DMS 273 (cell line): ENCODE data around the gene ZKSCAN8.
"Not testable (repeated sequence)": the region's sequence is repeated elsewhere in the genome, so short reads cannot be mapped to it uniquely, and the experiment has no call there.

Experiments
- DNase-seq: peaks from one replicate; lab custom pipeline; 2025; ENCODE audit not compliant: unreplicated experiment; lab: John Stamatoyannopoulos, UW

The ZKSCAN8 gene

DNA sequence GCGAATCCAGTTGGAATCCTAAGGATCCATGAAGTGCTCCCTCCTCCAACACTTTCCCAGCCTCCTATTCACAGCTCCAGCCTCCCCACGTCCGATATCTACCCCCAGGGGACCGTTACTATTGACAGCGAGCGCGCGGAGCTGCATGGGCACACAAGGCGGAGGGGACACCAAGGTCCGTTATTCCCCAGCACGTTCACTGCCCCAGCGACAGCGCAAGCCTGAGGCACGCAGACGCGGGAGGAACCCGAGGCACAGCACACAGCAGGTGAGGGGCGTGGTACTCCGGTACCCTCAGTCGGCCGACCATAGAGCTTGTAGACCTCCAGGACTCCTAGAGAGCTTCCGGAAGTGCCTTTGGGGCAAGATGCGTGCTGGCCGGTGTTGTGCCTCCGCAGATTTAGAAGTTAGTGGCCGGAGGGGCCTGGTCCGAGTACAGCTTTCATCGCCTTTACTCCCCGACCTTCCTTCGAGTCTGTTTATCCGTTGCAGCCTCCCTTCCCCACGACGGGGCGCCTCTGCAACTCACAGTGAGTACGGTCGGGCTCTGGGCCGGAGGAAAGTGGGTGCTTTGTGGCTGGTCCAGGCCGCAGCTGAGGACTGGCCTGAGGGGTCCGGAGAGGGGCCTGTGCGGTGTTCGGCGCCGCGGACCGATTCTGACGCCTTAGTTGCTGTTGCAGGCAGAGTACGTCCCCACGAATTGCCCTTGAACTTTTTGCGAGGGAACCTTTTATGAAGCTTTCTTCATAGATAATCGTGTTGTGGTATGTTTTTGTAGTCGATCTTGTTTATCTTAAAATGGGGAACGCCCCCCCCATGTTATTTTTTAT lies at the start of gene ZKSCAN8:
TSS of gene ZKSCAN8 (plus strand) at position 384 of the 830 bp plus-strand sequence. CDS start 6,525 bp downstream, outside the sequence.
- DNase-seq = peak; percentile 96

DNA sequence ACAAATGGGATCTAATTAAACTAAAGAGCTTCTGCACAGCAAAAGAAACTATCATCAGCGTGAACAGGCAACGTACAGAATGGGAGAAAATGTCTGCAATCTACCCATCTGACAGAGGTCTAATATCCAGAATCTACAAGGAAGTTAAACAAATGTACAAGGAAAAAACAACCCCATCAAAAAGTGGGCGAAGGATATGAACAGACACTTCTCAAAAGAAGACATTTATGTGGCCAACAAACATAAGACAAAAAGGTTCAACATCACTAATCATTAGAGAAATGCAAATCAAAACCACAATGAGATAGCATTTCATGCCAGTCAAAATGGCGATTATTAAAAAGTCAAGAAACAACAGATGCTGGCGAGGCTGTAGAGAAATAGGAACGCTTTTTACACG lies 39.5 kb upstream of the ZKSCAN8 start:
- DNase-seq = not testable (repeated sequence)

DNA sequence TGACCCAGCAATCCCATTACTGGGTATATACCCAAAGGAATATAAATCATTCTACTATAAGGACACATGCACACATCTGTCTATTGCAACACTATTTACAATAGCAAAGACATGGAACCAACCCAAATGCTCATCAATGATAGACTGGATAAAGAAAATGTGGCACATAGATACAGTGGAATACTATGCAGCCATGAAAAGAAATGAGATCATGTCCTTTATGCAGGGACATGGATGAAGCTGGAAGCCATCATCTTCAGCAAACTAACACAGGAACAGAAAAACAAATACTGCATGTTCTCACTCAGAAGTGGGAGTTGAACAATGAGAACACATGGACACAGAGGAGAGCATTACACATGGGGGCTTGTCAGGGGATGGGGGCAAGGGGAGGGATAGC lies 39.0 kb upstream of the ZKSCAN8 start:
- DNase-seq = not testable (repeated sequence)

DNA sequence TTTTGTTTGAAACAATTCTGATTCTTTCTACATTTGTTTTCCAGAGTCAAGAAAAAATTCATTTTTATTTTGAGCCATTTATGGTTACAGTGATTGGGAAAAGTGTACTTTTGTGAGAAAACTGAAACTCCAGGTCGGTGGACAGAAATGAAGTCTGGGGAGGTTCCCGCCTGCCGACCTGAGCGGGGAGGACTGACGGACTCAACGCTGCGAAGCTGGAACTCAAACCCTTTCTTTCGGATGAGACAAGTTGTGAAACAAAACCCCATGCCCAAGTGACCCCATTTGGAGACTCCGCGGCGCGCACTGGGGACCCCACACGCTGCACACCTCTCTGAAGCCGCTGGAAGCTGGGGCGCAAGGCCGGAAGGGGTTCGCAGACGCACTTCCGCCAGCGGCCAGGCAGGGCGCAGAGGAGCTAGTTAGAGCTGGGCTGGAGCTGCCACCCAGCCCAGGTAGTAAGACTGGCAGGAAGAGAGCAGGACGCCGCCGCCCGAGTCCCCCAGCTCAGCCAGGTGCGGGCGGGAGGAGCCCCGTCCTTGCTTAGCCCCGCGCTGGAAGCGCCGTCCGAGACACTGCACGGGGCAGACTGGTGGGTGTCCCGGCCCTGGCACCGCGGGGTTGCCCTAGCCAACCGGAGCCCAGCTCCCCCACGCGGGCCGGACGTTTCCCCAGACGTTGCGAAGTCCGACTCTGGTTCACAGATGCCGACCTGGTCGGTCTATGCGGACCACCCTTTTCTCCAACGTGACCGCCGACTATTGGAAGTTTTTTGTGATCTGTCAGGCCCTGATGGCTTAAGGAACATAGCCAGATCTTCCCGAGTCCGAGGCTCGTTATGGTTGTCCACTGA lies 37.1 kb upstream of the ZKSCAN8 start:
- peak; percentile 92 for DNase-seq

DNA sequence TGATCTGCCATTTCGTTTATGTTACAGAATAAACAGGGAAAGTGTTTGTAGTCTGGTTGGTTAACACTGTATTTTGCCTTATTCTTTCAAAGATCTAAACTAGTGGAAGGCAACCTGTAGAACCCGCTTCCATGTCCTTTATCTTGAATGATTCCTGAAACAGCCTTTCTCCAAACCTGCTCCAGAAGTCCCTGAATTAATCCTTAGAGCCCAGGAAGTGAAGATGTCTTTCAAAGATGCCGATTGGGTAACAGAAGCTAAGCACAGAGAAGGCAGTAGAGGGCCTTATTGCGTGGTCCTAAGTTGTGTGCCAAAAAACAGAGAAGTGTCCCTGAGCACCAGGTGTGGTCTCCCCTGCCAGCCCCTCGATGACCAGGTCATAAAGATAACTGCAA lies 36.4 kb upstream of the ZKSCAN8 start:
- DNase-seq = peak; percentile 42

DNA sequence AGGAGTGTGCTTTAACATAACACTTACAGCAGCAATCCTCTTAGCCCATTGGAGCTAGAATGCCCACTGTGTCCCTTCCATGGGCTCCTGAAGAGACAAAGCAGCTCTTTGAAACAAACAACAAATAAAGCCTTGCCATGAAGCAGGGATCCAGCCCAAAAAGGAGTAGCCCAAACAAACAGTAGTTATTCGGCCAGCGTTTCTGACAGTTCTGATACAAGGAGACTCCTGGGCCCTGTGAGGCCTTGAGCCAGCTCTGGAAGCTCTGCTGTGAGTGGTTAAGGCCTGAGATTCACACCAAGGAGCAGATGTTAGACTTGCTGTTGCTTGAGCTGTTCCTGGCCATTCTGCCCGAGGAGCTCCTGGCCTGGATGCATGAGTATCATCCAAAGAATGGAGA lies 34.2 kb upstream of the ZKSCAN8 start:
- no peak for DNase-seq

DNA sequence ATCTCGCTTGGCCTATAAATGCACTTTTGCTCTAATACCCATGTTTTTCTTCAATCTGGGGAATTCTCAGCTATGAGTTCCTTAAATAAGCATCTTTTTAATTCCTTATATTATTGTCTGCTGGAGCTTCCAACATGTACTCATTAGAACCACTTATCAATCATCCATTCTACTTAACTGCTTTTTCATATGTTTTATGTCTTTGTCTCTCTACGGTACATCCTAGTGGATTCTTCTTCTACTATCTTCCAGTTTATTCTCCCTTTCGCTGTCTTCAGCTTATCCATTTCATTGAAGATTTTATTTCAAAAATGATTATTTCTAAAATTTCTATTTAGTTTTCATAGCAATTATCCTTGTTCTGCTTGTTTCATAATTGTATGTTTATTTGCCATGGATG lies 29.7 kb upstream of the ZKSCAN8 start:
- no peak for DNase-seq

DNA sequence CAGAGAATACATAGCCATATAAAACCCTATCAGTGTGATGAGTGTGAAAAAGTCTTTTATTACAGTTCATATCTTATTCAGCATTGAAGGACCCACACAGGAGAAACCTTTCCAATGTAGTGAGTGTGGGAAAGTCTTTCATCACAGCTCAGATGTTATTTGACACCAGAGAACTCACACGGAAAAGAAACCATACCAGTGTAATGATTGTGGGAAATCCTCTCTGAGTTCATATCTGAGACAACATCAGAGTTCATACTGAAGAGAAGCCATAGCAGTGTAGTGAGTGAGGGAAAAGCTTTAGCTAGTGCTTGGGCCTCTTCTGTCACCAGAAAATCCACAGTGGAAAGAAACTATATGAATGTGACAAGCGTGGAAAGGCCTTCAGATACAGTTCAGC lies 25.9 kb upstream of the ZKSCAN8 start:
- DNase-seq = no peak

DNA sequence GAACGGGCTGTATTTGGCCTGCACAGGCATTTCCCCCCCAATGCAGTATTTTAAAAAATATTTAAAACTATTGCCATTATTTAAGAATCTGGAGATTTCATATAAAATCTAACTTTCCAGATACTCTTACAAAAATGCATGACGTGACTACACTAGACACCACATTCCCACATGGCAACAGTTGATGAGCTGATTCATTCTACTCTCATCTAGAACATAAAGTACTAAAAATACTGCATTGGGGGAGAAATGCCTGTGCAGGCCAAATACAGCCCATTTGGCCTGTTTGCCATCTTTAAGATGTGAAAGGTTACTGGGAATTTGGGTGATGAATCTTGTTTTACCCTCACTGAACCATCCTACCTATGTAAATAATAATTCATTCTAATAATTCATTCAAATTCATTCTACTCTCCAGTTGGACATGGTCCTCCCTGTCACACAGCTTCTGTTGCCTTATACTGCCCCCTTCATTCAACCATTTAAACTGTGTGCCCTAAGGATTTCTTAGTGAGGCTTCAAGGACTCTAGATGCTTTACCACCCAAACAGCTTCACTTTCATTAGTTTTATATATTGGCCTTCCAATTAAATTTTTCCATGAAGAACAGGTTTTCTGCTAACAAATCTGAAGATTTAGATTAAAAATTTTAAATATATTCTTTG lies 24.2 kb upstream of the ZKSCAN8 start:
- DNase-seq = no peak

DNA sequence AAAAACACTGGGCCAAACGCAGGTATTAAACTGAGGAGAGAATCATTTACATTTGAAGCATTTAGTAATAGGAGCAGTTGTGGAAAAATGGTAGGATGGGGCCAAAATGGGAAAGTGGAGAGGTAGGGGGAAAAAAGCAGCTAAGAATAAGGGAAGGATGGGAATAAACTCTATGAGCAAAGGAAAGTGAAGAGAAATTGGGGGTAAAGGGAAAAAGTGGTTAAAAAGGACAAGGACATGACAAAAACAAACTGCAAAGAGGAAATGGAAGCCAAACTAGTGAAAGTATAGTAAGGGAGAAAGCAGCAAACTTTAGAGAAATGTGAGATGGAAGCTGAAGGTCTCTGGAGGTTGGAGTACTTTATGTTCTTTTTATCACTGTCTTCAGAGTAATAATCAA lies 23.5 kb upstream of the ZKSCAN8 start:
- DNase-seq = no peak

DNA sequence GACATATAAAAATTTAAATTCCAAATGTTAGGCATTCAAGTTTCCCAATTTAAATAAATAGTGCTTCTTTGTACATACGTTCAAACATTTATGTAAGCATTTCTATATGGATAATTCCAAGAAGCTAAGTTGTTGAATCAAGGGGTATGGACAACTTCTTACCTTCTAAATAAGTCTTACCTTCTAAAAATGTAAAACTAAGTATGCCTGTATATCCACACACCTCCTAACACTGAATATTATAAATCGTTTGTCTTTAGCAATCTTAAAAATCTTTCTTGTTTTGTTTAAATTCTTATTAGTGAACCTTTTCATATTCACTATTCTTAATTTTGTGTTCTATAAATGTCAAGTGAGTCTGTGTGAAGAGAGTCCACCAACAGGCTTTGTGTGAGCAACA lies 19.8 kb upstream of the ZKSCAN8 start:
- DNase-seq = no peak

DNA sequence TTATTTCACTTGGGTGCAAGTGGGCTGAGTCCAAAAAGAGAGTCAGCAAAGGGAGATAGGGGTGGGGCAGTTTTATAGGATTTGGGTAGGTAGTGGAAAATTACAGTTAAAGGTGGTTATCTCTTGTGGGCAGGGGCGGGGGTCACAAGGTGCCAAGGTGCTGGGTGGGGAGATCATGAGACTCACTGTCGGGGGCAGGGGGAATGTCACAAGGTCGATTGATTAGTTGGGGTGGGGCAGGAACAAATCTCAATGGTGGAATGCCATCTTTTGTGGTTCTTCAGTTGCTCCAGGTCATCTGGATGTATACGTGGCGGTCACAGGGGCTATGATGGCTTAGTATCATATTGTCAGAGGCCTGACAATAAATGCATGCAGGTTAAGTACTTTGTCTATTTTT lies 19.4 kb upstream of the ZKSCAN8 start:
- DNase-seq = not testable (repeated sequence)

DNA sequence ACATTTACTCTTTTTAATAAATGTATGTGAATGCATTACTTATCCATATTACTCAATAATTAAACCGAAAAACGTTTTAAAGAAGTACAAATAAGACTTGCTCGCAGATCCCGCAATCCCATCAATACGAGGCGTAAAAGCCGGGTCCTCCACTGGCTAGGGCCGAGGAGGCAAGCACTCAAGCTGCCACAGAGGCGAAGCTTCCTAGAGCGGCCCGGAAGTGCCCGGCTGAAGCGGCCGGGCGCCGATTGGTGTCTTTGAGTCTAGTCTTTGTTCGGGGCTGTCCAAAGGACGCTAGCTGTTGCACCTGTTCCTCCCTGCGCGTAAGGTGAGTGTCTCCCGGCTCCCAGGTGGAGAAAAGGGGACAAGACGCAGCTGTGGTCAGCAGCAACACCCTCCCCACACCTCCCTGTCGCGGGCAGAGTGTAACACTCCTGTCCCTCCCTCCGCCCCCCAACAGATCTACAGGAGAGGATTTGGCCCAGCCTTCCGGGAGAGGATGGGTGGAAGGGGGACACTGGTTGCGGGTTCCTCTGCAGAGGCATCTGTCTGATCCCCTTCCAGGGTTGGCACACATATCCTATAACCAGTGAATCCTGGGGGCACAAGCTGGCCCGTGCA lies 17.2 kb upstream of the ZKSCAN8 start, which contains the start of gene ZSCAN16:
TSS of gene ZSCAN16 (plus strand) at position 260 of the 621 bp plus-strand sequence. CDS start 835 bp downstream, outside the sequence.
- DNase-seq = peak; percentile 95

DNA sequence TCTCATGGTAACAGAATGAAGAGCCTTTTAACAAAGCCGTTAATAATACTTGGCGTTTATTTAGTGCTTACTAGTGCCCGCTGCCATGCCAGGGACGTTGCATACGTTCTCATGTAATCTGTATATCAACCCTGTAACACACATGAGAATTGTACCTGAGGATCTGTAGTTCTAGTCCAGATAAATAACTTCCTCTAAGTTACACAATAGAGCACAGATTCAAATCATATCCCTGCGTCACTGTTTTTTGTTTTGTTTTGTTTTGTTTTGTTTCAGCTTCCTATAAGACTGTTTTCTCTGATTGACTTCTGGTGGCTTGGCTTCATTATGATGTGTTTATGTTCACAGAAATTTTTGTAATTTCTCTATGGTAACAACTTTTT lies 16.7 kb upstream of the ZKSCAN8 start:
- DNase-seq = no peak

DNA sequence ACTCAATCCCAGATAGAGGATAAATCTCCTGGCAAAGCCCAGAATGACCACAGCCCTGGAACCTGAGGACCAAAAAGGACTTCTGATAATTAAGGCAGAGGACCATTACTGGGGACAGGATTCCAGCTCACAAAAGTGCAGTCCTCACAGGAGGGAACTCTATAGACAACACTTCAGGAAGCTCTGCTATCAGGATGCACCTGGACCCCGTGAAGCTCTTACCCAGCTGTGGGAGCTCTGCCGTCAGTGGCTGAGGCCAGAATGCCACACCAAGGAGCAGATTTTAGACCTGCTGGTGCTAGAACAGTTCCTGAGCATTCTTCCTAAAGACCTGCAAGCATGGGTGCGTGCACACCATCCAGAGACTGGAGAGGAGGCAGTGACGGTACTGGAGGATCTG lies 16.3 kb upstream of the ZKSCAN8 start:
- DNase-seq = no peak

DNA sequence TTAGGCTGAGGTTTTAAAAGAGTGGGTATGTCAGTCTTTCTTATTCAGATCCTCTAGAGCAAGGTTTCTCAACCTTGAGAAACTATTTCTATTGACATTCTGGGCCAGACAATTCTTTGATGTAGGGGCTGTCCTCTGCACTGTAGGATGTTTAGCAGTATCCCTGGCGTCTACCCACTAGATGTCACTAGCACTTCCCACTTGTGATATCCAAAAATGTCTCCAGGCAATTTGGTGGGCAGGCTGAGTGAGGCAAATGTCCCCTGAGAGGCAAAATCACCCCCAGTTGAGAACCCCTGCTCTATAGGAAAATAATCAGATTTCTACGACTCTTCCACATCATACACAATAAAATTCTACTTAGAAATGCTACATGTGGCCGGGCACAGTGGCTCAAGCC lies 7.7 kb upstream of the ZKSCAN8 start:
- peak; percentile 60 for DNase-seq

DNA sequence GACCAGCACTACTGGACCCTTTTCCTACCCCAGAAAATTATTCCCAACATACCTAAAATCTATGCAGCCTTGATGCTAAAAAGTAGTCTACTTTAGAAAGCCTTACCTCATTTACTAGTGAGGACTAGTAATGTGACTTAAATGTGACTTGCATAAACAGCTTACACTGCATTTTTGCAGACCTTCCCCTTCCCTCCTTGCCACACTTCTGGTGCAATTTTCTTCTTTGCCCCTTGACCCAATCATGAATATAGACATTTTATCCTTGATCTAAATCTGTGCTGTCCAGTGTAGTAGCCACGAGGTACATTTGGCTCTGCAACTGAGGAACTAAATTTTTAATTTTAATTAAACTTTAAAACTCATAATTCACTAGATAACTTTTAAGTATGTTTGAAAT lies 7.0 kb upstream of the ZKSCAN8 start:
- DNase-seq = no peak

DNA sequence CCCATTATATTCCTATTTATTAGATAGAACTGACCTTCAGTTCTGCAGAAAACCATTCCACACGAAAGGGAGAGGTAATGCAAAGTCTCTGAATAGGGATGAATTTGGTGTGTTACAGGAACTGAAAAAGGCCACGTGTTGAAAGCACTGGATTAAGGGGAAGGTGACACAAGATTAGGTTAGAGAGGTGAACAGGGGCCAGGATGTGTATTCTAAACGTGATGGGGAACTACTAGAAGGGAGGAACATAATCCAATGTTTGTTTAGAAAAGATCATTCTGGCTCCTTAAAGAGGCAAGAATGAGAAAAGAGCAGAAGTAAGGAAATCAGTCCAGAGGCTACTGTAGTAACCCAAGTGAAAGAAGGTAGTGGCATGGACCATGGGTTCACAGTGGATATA lies 6.3 kb upstream of the ZKSCAN8 start:
- DNase-seq = peak; percentile 18

DNA sequence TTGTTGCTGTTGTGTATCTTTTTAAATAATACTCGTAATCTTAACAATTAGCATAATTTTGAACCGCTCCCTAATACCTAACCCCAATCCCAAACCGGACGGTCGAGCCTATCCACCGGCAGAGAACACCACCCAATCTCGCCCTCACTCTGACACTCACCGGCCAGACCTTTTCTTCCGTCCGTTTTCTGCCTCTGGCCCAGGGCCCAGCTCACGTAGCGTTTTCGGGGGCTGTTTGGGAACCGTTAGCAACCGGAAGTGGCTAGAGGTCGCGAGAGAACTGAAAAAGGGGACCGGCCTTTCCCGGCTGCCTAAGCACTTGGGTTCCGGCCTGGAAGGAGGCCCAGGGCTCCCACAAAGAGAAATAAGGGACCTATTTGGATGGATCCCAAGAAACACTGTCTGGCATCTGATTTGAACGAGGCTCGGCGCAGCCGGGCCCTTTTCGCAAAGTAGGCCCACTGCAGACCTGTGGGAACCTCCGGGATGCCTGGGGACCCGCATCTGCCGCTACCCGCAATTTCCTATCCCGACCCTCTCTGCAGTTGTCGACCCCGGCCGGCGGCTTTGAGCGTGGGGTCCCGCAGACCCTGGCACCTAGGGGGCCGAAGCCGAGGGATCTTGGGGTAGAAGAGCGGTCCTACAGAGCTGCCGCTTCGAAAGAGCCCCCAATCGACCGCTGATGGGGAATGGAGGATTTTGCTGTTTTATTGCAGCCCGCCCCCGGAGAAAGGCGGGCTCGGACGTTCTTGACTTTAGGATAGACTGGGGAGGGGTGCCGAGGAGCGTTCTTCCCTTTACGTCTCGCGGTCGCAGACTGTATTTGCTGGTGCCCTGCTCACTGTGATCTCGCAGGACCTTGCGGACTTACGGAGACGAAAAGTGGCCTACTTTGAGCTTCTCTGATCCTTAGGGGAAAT lies 4.8 kb upstream of the ZKSCAN8 start:
- DNase-seq = peak; percentile 99

DNA sequence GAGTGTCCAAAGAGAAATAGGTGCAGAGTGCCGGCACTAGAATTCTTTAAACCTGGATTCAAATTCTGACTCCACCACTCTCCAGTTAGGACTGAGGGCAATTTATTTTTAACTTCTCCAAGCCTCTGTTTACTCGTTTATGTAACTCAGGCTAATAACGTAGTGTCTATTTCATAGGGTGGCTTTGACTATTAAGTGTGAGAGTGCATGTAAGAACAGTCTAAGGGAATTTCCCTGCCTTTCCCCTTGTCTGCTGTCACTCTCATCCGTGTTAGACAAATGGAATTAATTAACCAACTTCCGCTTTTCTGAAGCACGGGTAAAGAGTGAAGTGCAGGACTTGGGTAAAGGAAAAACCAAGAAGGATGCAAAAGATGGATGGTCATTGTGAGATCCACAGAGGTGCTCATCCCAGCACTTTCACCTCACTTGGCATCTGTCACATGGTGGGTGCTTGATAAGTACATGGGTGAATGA lies 4.1 kb upstream of the ZKSCAN8 start:
- DNase-seq = peak; percentile 47
